ENCODE data around the gene HLA-DPA1.
"Not testable (repeated sequence)": the region's sequence is repeated elsewhere in the genome, so short reads cannot be mapped to it uniquely, and the experiment has no call there.

HLA-DPA1 gene

GRCh38 chr6:33071569-33071968 lies 1.9 kb downstream of the HLA-DPA1 start:
- TF ChIP-seq, protein P1, sequence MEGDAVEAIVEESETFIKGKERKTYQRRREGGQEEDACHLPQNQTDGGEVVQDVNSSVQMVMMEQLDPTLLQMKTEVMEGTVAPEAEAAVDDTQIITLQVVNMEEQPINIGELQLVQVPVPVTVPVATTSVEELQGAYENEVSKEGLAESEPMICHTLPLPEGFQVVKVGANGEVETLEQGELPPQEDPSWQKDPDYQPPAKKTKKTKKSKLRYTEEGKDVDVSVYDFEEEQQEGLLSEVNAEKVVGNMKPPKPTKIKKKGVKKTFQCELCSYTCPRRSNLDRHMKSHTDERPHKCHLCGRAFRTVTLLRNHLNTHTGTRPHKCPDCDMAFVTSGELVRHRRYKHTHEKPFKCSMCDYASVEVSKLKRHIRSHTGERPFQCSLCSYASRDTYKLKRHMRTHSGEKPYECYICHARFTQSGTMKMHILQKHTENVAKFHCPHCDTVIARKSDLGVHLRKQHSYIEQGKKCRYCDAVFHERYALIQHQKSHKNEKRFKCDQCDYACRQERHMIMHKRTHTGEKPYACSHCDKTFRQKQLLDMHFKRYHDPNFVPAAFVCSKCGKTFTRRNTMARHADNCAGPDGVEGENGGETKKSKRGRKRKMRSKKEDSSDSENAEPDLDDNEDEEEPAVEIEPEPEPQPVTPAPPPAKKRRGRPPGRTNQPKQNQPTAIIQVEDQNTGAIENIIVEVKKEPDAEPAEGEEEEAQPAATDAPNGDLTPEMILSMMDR (conservative IDR thresholded peaks at IDR 0.05): no peak

GRCh38 chr6:33070909-33071308 lies 2.5 kb downstream of the HLA-DPA1 start:
- TF ChIP-seq, protein P1 (conservative IDR thresholded peaks at IDR 0.05): no peak
- H3K27ac ChIP-seq: no peak overlapping the region

More at GRCh38 chr6:33071569-33071968, 1.9 kb downstream of the HLA-DPA1 start:
- H3K27ac ChIP-seq: no peak overlapping the region

DNA sequence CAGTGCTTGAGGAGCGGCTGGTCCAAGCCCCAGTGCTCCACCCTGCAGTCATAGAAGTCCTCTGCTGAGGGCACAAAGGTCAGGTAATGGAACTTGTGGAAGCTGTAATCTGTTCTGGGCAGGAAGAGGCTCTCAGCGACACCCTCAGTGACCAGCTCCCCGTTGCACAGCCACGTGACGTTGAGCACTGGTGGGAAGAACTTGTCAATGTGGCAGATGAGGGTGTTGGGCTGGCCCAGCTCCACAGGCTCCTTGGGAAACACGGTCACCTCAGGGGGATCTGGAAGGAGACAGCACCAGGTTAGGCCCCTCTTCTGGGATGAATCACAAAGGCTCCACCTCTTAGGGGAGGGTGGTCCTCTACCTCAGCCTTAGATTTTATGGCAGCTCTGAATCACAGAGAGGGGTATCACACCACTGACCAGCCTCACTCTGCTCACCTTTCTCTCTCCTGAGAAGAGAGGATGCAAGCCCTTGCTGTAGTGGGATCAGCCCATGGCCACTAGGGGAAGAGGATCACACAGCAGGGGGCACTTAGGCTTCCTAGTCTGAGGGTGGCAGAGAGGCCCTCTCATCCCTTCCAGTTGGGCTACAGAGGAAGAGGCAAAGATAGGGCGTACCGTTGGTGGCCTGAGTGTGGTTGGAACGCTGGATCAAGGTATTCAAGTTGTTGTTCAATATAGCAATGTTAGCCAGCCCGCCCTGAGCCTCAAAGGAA lies 4.3 kb downstream of the HLA-DPA1 start:
- no peak overlapping the region for H3K27ac ChIP-seq
- TF ChIP-seq, protein P1 (conservative IDR thresholded peaks at IDR 0.05): no peak

GRCh38 chr6:33066917-33067521 lies 6.4 kb downstream of the HLA-DPA1 start:
- TF ChIP-seq, protein P1 (conservative IDR thresholded peaks at IDR 0.05): no peak
- H3K27ac ChIP-seq: no peak overlapping the region

DNA sequence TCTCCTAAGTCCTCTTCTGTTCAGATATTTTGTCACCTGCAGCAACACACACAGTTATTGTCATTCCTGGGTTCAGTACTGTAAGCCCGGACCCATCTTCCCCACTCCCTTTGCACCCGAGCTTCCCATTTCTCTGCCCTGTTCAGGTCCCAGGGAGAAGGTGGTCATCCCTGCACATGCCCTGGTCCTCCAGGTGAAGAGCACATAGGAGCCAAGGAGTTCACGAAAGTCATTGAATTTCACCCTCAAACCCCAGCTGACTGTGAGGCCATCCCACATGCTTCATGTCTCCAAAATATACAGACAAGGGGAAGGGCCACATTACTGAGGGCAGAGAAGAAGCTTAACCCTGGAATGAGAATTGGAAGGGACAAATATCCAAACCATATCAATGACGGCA lies 8.1 kb downstream of the HLA-DPA1 start:
- H3K27ac ChIP-seq: no peak overlapping the region
- TF ChIP-seq, protein P1 (conservative IDR thresholded peaks at IDR 0.05): no peak

GRCh38 chr6:33064723-33065122 lies 8.7 kb downstream of the HLA-DPA1 start:
- TF ChIP-seq, protein P1 (conservative IDR thresholded peaks at IDR 0.05): no peak
- no peak overlapping the region for H3K27ac ChIP-seq

DNA sequence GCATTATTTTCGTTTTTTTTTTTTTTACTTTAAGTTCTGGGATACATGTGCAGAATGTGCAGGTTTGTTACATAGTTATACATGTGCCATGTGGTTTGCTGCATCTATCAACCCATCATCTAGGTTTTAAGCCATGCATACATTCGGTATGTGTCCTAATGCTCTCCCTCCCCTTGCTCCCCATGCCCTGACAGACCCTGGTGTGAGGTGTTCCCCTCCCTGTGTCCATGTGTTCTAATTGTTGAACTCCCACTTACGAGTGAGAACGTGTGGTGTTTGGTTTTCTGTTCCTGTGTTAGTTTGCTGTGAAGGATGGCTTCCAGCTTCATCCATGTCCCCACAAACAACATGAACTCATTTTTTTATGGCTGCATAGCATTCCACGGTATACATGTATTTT lies 10.0 kb downstream of the HLA-DPA1 start:
- not testable (repeated sequence) for H3K27ac ChIP-seq

DNA sequence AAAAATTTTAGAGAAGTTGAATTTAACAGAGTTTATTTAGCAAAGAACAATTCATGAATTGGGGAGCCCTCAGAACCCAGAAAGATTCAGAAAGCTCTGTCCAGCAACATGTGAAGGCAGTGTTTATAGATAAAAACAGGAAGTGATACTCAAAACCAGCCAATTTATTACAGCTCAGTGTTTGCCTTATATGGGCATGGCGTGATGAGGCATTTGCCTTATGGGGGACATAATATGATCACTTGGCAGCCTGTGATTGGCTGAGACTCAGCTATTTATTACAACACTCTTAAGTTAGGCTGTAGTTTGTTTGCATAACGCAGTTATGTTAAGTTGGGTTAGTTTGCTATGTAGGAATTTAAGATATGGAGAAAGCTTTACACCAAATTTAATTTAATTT lies 11.5 kb downstream of the HLA-DPA1 start:
- no peak overlapping the region for H3K27ac ChIP-seq
- TF ChIP-seq, protein P1 (conservative IDR thresholded peaks at IDR 0.05): no peak
